ENCODE results near the gene C19orf38. TPM values are rescaled to one million over a fixed set of nuclear protein-coding genes. Genes with fewer than 3 reads are reported as not detected.
A peak's percentile ranks its signal among the peaks of the same experiment; 100 is the strongest.

The C19orf38 gene
- total and polyA plus RNA-seq, 4 experiments from 2014 or later, result 0.21 to 0.49 (median 0.36) TPM; not detected in 1

- intact Hi-C loops (cut with micrococcal nuclease), result no loop called here
- peak overlapping the region; percentile 24 for H3K27ac ChIP-seq (ENCODE audit: low read depth, low read length)
- H3K36me3 ChIP-seq (ENCODE audit: insufficient read depth, low read length), result peaks cover 33% of the 10 kb centered on the region
- no peaks in the 10 kb centered on the region for H3K9me3 ChIP-seq (ENCODE audit: control insufficient read depth in 1 of 2, low read length in 2 of 2)
- Mint-ChIP-seq H3K27ac (peak overlapping the region; percentile 48 to 94 (median 72)), H3K27me3 (no peaks in the 10 kb centered on the region), H3K4me1 (peaks cover 15 to 38% (median 22%) of the 10 kb centered on the region in 4 donors), H3K36me3 (peaks cover 30 to 50% of the 10 kb centered on the region in 2 donors), H3K9me3 (peaks cover 0 to 2% (median 0%) of the 10 kb centered on the region in 8 donors), H3K4me3 (peak overlapping the region in 5 of 8 donors; percentile 36 to 57 (median 55))
- no peaks in the 10 kb centered on the region for H3K27me3 ChIP-seq (ENCODE audit: insufficient read depth, low read length)
- peaks cover 17% of the 10 kb centered on the region for H3K4me1 ChIP-seq (ENCODE audit: insufficient read depth, low read length)
- no peak overlapping the region for H3K4me3 ChIP-seq (ENCODE audit: low read length in 2 of 2)
- POLR2A ChIA-PET (ENCODE audit: partially characterized antibody), result interaction anchor here (0.6 to 3.7 kb wide), 5 partner anchors 27 to 91 kb away, joined by 3 to 10 read pairs (median 8); partner anchors contain the start of genes DNM2 and TMED1
- CTCF ChIA-PET (ENCODE audit: partially characterized antibody), result interaction anchor here (1.1 kb wide), 1 partner anchor 92 kb away, joined by 4 read pairs; the partner anchor contains the start of gene DNM2
- peak; percentile 29 to 73 (median 37) for DNase-seq
Observed at GRCh38 chr19:10808937-10809649, 39.1 kb upstream of the C19orf38 start.

- Histone ChIP-seq H3K27ac (ENCODE audit: low read depth, low read length) (peak overlapping the region; percentile 3), H3K36me3 (ENCODE audit: insufficient read depth, low read length) (peaks cover 27% of the 10 kb centered on the region), H3K4me1 (ENCODE audit: insufficient read depth, low read length) (peaks cover 17% of the 10 kb centered on the region), H3K4me3 (ENCODE audit: low read length in 2 of 2) (no peak overlapping the region), H3K9me3 (ENCODE audit: control insufficient read depth in 1 of 2, low read length in 2 of 2) (no peaks in the 10 kb centered on the region), H3K27me3 (ENCODE audit: insufficient read depth, low read length) (no peaks in the 10 kb centered on the region)
- intact Hi-C loops (cut with micrococcal nuclease), result no loop called here
- H3K36me3 Mint-ChIP-seq, result peaks cover 31 to 48% of the 10 kb centered on the region in 2 donors
- peaks cover 0 to 2% (median 0%) of the 10 kb centered on the region in 8 donors for H3K9me3 Mint-ChIP-seq
- H3K4me3 Mint-ChIP-seq, result peak overlapping the region in 1 of 8 donors; percentile 55
- H3K4me1 Mint-ChIP-seq, result peaks cover 15 to 35% (median 23%) of the 10 kb centered on the region in 4 donors
- ChIA-PET CTCF (ENCODE audit: partially characterized antibody) (interaction anchor here (1.1 kb wide), 1 partner anchor 92 kb away, joined by 4 read pairs; the partner anchor contains the start of gene DNM2), POLR2A (ENCODE audit: partially characterized antibody) (interaction anchor here (0.6 to 3.7 kb wide), 4 partner anchors 26 to 92 kb away, joined by 4 to 10 read pairs (median 9); partner anchors contain the start of genes DNM2 and TMED1)
- H3K27me3 Mint-ChIP-seq, result no peaks in the 10 kb centered on the region
- no peak for DNase-seq
- peak overlapping the region; percentile 72 to 94 (median 82) for H3K27ac Mint-ChIP-seq
Observed at GRCh38 chr19:10809651-10810285, 38.4 kb upstream of the C19orf38 start.

GRCh38 chr19:10811391-10812111 lies 36.7 kb upstream of the C19orf38 start:
- no peak overlapping the region for H3K4me3 Mint-ChIP-seq
- intact Hi-C loops (cut with micrococcal nuclease), result no loop called here
- CTCF ChIA-PET (ENCODE audit: partially characterized antibody), result no interaction called here
- no peaks in the 10 kb centered on the region for H3K27me3 ChIP-seq (ENCODE audit: insufficient read depth, low read length)
- H3K4me1 Mint-ChIP-seq, result peaks cover 15 to 30% (median 23%) of the 10 kb centered on the region in 4 donors
- DNase-seq, result no peak
- H3K27ac ChIP-seq (ENCODE audit: low read depth, low read length), result no peak overlapping the region
- POLR2A ChIA-PET (ENCODE audit: partially characterized antibody), result interaction anchor here (0.6 to 3.7 kb wide), 2 partner anchors 52 to 284 kb away, joined by 4 to 10 read pairs; no protein-coding TSS in a partner anchor
- H3K36me3 Mint-ChIP-seq, result peaks cover 22 to 37% of the 10 kb centered on the region in 2 donors
- peaks cover 0 to 2% (median 0%) of the 10 kb centered on the region in 8 donors for H3K9me3 Mint-ChIP-seq
- H3K9me3 ChIP-seq (ENCODE audit: control insufficient read depth in 1 of 2, low read length in 2 of 2), result no peaks in the 10 kb centered on the region
- peaks cover 14% of the 10 kb centered on the region for H3K36me3 ChIP-seq (ENCODE audit: insufficient read depth, low read length)
- H3K27me3 Mint-ChIP-seq, result no peaks in the 10 kb centered on the region
- H3K4me3 ChIP-seq (ENCODE audit: low read length in 2 of 2), result no peak overlapping the region
- H3K4me1 ChIP-seq (ENCODE audit: insufficient read depth, low read length), result peaks cover 17% of the 10 kb centered on the region
- H3K27ac Mint-ChIP-seq, result peak overlapping the region in 2 of 7 donors; percentile 48 to 76

- H3K4me1 Mint-ChIP-seq, result peaks cover 15 to 30% (median 23%) of the 10 kb centered on the region in 4 donors
- CTCF ChIA-PET (ENCODE audit: partially characterized antibody), result no interaction called here
- H3K4me1 ChIP-seq (ENCODE audit: insufficient read depth, low read length), result peaks cover 17% of the 10 kb centered on the region
- H3K4me3 ChIP-seq (ENCODE audit: low read length in 2 of 2), result no peak overlapping the region
- H3K9me3 Mint-ChIP-seq, result peaks cover 0 to 2% (median 0%) of the 10 kb centered on the region in 8 donors
- POLR2A ChIA-PET (ENCODE audit: partially characterized antibody), result interaction anchor here (0.8 to 3.7 kb wide), 2 partner anchors 53 to 94 kb away, joined by 4 to 10 read pairs; partner anchors contain the start of gene DNM2
- no peaks in the 10 kb centered on the region for H3K27me3 ChIP-seq (ENCODE audit: insufficient read depth, low read length)
- H3K4me3 Mint-ChIP-seq, result no peak overlapping the region
- intact Hi-C loops (cut with micrococcal nuclease), result no loop called here
- H3K36me3 ChIP-seq (ENCODE audit: insufficient read depth, low read length), result peaks cover 19% of the 10 kb centered on the region
- no peak for DNase-seq
- no peaks in the 10 kb centered on the region for H3K27me3 Mint-ChIP-seq
- H3K27ac Mint-ChIP-seq, result peak overlapping the region in 1 of 7 donors; percentile 35
- H3K9me3 ChIP-seq (ENCODE audit: control insufficient read depth in 1 of 2, low read length in 2 of 2), result no peaks in the 10 kb centered on the region
- H3K36me3 Mint-ChIP-seq, result peaks cover 22 to 41% of the 10 kb centered on the region in 2 donors
- no peak overlapping the region for H3K27ac ChIP-seq (ENCODE audit: low read depth, low read length)
Observed at GRCh38 chr19:10812196-10812595, 36.0 kb upstream of the C19orf38 start.

- H3K27ac ChIP-seq (ENCODE audit: low read depth, low read length), result no peak overlapping the region
- peaks cover 21 to 42% of the 10 kb centered on the region in 2 donors for H3K36me3 Mint-ChIP-seq
- H3K9me3 Mint-ChIP-seq, result peaks cover 0 to 2% (median 0%) of the 10 kb centered on the region in 8 donors
- CTCF ChIA-PET (ENCODE audit: partially characterized antibody), result no interaction called here
- no peak overlapping the region for H3K4me3 Mint-ChIP-seq
- intact Hi-C loops (cut with micrococcal nuclease), result no loop called here
- H3K27ac Mint-ChIP-seq, result peak overlapping the region; percentile 25 to 84 (median 68)
- no peaks in the 10 kb centered on the region for H3K9me3 ChIP-seq (ENCODE audit: control insufficient read depth in 1 of 2, low read length in 2 of 2)
- no peaks in the 10 kb centered on the region for H3K27me3 Mint-ChIP-seq
- peaks cover 15 to 30% (median 23%) of the 10 kb centered on the region in 4 donors for H3K4me1 Mint-ChIP-seq
- peaks cover 17% of the 10 kb centered on the region for H3K4me1 ChIP-seq (ENCODE audit: insufficient read depth, low read length)
- H3K36me3 ChIP-seq (ENCODE audit: insufficient read depth, low read length), result peaks cover 19% of the 10 kb centered on the region
- POLR2A ChIA-PET (ENCODE audit: partially characterized antibody), result interaction anchor here (0.8 kb wide), 1 partner anchor 95 kb away, joined by 4 read pairs; the partner anchor contains the start of gene DNM2
- DNase-seq, result no peak
- no peak overlapping the region for H3K4me3 ChIP-seq (ENCODE audit: low read length in 2 of 2)
- H3K27me3 ChIP-seq (ENCODE audit: insufficient read depth, low read length), result no peaks in the 10 kb centered on the region
Observed at GRCh38 chr19:10812902-10813404, 35.3 kb upstream of the C19orf38 start.

GRCh38 chr19:10815007-10815536 lies 33.1 kb upstream of the C19orf38 start:
- POLR2A ChIA-PET (ENCODE audit: partially characterized antibody), result interaction anchor here (1.3 kb wide), 1 partner anchor 98 kb away, joined by 3 read pairs; no protein-coding TSS in a partner anchor
- Histone ChIP-seq H3K4me1 (ENCODE audit: insufficient read depth, low read length) (no peaks in the 10 kb centered on the region), H3K27me3 (ENCODE audit: insufficient read depth, low read length) (no peaks in the 10 kb centered on the region), H3K36me3 (ENCODE audit: insufficient read depth, low read length) (peaks cover 24% of the 10 kb centered on the region), H3K27ac (ENCODE audit: low read depth, low read length) (no peak overlapping the region), H3K4me3 (ENCODE audit: low read length in 2 of 2) (no peak overlapping the region), H3K9me3 (ENCODE audit: control insufficient read depth in 1 of 2, low read length in 2 of 2) (no peaks in the 10 kb centered on the region)
- H3K27me3 Mint-ChIP-seq, result no peaks in the 10 kb centered on the region
- DNase-seq, result no peak
- peaks cover 4 to 13% (median 9%) of the 10 kb centered on the region in 4 donors for H3K4me1 Mint-ChIP-seq
- H3K4me3 Mint-ChIP-seq, result no peak overlapping the region
- peaks cover 15 to 35% of the 10 kb centered on the region in 2 donors for H3K36me3 Mint-ChIP-seq
- H3K9me3 Mint-ChIP-seq, result no peaks in the 10 kb centered on the region
- CTCF ChIA-PET (ENCODE audit: partially characterized antibody), result no interaction called here
- peak overlapping the region in 2 of 7 donors; percentile 43 to 44 for H3K27ac Mint-ChIP-seq
- intact Hi-C loops (cut with micrococcal nuclease), result no loop called here

All from CD4-positive, alpha-beta memory T cell (primary cell).